Astrocyte (in vitro differentiated cells and primary cell): ENCODE results near the gene EXOC3L2.

Source experiments
- CTCF ChIP-seq: IDR thresholded peaks from 2 replicates; pipeline ENCODE4 v1.5.1; 2011; ENCODE audit warnings: low read depth, mild to moderate bottlenecking, inconsistent platforms, low read length, moderate library complexity; ENCODE audit not compliant: insufficient read depth
- EZH2 ChIP-seq: IDR thresholded peaks from 2 replicates; pipeline ENCODE4 v1.6.1; 2012; ENCODE audit warnings: mild to moderate bottlenecking, low read length, inconsistent platforms; ENCODE audit not compliant: insufficient read depth

GRCh38 chr19:45175515-45176345, 69.5 kb downstream of the EXOC3L2 start:
- no peak for TF ChIP-seq CTCF
- no peak for TF ChIP-seq EZH2
